LNCaP clone FGC (cell line): ENCODE measurements around the gene ZFP57.

ENCODE experiments used
- DNase-seq: peaks from one replicate; pipeline ENCODE4 v3.0.0-alpha.2; 2011; ENCODE audit warnings: low read depth
- H3K4me3 ChIP-seq: 2 replicates; pipeline ENCODE4 v1.5.1; 2011; ENCODE audit warnings: mild to moderate bottlenecking, low read depth, low read length, control low read depth
- CTCF ChIP-seq: IDR thresholded peaks from 2 replicates; pipeline ENCODE4 v1.5.1; 2012; ENCODE audit warnings: mild to moderate bottlenecking; ENCODE audit not compliant: control insufficient read depth, insufficient read depth; ENCODE audit errors: extremely low read depth

The ZFP57 gene

GRCh38 chr6:29641430-29642148 lies 39.4 kb downstream of the ZFP57 start:
- no peak for DNase-seq
- TF ChIP-seq CTCF: no peak
- no peak overlapping the region for H3K4me3 ChIP-seq

GRCh38 chr6:29637247-29637646 lies 43.7 kb downstream of the ZFP57 start:
- no peak for TF ChIP-seq CTCF
- no peak overlapping the region for H3K4me3 ChIP-seq
- DNase-seq: no peak

- no peak for DNase-seq
- H3K4me3 ChIP-seq: peak overlapping the region; percentile 66
- TF ChIP-seq CTCF: no peak
Observed at GRCh38 chr6:29633534-29633905, 47.4 kb downstream of the ZFP57 start.

- peak within 1 kb of the TSS; percentile 66 for H3K4me3 ChIP-seq
- TF ChIP-seq CTCF: no peak
- peak; percentile 22 for DNase-seq
Observed at GRCh38 chr6:29632789-29633533, 48.0 kb downstream of the ZFP57 start, which contains the start of gene GABBR1. Gene GABBR1 (minus strand): TSS chr6:29633183. CDS start chr6:29632385, 798 bp downstream.

GRCh38 chr6:29631860-29632731 lies 48.9 kb downstream of the ZFP57 start:
- no peak for DNase-seq
- peak overlapping the region; percentile 66 for H3K4me3 ChIP-seq

More at GRCh38 chr6:29631860-29632731, 48.9 kb downstream of the ZFP57 start:
- TF ChIP-seq CTCF: no peak
